GM19351 (cell line): ENCODE measurements around the gene ATP5PD.

Source experiments
- ATAC-seq: cut with Tn5 transposase; IDR thresholded peaks from one replicate; pipeline ENCODE4 v1.9.1; 2021; ENCODE audit warnings: mild to moderate bottlenecking, moderate library complexity; ENCODE audit not compliant: unreplicated experiment

The ATP5PD gene

DNA sequence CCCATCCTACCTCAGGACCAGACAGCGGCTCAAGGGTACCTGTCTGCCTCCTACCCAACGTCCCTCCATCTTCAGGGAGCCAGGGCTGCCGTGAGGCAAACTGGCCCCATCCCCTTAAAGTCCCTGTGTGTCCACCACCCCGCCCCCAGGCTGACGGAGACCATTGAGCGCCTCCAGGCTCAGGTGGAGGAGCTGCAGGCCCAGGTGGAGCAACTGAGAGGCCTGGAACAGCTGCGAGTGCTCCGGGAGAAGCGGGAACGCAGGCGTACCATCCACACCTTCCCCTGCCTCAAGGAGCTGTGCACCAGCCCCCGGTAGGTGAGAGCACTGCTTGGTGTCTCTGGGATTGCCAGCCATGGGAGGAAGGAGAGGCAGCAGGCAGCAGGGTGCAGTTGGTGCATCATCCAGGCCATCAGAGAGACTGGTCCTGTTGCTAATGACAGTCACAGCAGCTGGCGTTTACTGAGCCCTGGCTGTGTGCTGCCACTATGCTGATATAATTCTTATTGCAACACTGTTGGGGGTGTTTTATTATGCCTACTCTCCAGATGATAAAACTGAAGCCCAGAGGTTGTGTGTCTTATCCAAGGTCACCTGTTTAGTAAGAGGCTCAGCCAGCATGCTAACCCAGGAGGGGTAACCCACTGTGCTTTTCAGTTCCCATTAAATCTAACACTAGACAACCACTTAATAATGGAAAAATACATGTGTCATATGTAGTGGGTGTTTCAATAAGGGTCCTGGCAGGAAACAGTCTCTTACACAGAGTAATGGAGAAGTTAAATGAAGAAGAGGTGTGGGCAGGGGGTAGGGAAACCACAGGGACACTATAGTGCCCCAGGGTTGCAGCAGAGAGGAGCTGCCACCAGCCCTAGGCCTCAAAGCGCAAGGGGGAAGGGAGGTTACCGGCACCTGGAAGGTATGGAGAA lies 44.6 kb downstream of the ATP5PD start:
- no peak for ATAC-seq

DNA sequence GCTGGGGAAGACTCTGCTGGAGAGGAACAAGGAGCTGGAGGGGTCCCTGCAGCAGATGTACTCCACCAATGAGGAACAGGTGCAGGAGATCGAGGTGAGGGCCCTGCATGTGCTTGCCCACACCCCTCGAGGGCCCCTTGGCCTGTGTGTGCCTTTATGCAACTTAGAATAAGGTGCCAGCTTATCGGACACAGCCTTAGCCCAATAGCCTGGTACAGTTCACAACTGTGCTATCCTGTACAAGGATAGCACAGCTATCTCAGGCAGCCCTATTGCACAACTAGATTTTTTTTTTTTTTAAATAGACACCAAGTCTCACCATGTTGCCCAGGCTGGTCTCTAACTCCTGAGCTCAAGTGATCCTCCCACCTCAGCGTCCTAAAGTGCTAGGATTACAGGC lies 47.2 kb downstream of the ATP5PD start:
- no peak for ATAC-seq

DNA sequence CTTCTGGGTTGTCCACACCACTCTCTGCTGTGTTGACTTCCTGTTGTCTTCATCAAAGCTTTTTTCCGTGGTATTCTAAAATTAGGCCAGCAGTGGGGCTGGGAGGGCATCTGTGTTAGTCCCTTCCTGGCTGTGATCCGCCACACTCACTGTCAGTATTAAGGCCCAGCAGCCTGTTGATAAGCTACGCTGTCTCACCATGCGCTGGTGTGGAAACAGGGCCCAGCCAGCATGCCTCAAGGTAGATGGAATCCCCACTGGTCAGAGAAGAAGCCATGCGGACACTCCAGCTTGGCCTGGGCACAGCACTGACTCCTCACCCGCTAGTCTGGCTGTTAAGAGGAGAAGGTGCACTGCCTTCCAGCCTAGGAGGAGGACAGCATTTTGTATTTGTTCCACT lies 48.0 kb downstream of the ATP5PD start:
- ATAC-seq: no peak

DNA sequence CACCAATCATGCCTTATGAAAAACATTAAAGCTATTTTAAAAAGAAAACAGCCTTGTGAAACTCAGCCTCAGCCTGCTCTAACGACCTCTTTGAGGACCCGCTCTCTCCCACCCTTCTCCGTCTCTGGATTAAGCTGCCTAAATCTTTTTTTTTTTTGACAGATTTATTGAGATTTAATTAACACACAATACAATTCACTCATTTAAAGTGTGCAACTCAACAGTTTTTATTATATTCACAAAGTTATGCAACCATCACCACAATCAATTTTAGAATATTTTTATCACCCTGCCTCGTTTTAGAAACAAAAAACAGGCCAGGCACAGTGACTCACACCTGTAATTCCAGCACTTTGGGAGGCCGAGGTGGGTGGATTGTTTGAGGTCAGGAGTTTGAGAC lies 50.9 kb downstream of the ATP5PD start:
- no peak for ATAC-seq

DNA sequence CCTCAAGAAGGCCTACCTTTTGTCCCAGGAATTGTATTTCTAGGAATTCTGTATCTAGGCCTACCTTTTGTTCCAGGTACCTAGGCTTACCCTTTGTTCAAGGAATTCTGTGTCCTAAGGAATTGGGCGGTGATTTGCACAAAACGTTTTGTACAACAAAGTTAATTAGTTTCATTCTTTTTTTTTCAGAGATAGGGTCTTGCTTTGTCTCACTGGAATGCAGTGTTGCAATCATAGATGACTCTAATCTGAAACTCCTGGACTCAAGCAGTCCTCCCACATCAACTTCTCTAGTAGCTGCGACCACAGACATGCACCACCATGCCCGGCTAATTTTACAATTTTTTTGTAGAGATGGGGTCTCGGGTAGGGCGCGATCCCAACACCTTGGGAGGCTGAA lies 52.3 kb downstream of the ATP5PD start:
- no peak for ATAC-seq

DNA sequence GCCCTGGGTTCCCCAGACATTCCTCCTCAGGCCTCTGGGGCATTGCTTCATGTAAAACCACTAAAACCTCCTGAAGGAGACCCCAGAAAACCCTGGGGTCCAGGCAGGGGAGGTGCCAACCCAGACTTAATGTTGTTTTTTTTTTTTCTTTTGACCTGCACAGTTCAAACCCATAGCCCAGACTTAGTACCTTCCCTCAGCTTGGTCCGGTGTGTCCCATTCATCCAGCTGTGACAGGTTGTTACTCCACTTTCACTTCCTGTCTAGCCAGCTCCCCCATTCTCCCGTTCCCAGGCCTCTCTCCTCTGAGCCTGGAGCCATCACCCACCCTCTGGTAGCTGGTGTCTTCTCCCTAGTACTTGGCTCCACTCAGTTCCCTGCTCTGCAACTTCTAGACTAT lies 54.5 kb downstream of the ATP5PD start:
- no peak for ATAC-seq

DNA sequence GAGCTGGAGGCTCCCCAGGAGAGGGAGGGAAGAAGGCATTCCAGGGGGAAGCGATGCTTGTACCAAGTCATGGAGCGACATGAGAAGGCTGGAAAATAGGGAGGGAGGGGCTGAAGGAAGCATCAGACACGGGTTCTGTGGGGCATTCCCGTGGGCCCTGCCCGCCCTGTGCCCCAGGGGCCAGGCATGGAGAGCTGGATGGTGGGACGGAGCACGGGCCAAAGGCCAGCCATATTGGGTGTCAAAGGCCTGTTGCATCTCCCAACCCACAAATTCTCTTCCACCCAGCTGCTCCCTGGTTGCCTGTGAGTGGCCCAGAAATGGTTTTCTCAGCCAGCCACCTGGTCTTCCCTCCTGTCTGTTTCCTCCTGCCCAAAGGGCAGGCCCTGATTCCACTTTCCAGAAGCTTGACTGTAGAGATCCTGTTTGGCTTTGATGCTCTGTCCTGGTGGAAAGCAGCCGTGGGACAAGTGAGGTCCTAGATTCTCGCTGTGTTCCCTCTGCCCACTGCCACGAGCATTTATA lies 56.1 kb downstream of the ATP5PD start:
- ATAC-seq: no peak
